ENCODE measurements around the gene PCSK2. TPM values are rescaled to one million over a fixed set of nuclear protein-coding genes. Genes with fewer than 3 reads are reported as not detected.

PCSK2 gene
- polyA plus RNA-seq, 1 donor: 0.20 TPM

DNA sequence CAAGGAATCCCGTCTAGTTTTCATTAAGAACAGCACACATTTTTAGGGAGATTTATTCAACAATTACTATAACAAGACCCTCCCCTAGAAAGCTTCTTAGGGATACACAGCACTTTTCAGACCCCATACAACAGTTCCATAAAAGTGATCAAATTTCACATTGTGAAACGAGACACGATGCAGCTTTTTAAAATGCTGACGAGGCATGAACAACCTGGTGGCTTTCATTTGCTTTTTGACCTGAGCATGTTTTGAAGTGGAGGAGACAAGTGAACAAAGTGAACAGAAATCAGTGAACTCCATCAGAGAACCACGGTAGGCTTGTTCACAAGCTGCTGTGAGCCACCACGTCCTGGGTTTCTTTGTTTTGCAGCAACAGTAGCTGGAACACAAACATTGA, 112.2 kb downstream of the PCSK2 start:
- DNase-seq (ENCODE audit: low read depth): no peak

DNA sequence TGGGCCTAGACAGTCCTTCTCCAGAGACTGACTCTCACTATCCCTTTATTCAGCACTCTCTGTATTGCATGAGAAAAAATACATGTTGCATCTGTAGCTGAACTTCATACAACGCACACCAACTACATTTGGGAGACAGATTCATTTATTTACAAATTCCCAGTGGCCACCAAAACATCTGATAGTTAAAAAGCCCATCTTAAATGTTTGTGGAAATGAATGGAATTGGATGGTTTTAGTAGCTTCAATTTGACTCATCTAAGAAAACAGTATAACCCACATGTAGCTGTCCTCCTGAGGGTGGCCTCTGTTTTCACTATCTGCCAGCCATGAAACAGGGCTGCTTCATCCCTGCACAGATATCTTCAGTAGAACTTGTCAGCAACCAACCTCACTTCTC, 116.3 kb downstream of the PCSK2 start:
- DNase-seq (ENCODE audit: low read depth): no peak

DNA sequence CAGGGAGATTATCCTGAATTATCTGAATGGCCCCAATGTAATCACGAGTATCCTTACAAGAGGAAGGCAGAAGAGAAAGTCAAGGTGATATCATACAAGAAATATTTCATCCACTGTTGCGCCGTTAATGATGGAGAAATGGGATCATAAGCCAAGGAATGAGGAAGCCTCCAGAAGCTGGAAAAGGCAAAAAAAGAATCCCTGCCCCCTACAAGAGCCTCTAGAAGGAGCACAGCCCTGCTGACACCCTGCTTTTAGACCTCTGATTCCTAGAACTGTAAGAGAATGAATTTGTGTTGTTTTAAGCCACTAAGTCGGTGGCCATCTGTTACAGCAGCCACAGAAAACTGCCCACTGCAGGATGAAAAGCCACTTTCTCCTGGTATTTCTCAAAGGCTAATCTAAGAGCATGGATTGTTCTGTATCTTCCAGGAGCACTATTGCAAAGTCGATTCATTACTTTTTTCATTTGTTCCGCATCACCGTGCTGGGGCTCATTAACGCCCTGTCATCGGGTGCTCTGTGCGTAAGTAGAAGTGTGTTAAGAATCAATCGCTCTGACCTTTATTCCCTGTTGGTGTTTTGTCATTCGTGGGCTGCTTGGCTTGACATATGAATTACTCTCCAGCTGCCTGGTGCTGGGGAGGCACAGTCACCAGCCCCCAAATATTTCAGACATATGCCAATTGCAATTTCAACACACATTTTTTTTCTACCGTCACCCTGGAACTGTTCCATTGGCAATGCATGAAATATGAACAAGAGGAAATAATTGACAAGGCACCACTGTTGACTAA, 117.0 kb downstream of the PCSK2 start:
- DNase-seq (ENCODE audit: low read depth): no peak

DNA sequence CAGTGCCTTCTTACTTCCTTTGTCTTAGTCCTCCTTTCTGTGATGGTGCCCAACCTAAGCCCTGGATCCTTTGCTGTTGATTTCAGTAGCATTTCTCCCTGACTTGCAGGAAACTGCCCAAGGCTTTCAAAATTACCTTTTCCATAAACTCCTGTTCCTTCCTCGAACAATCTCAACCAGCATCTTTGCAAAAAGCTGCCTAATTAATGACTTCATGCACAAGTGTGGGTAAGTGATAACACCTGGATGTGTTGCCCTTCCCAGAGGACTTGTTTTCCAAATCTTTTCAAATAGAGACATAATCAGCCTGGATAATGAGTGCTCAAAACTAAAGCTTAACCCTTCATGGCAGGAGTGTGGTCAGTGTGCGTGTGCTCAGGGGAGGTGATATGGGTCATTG, 118.0 kb downstream of the PCSK2 start:
- no peak for DNase-seq (ENCODE audit: low read depth)

DNA sequence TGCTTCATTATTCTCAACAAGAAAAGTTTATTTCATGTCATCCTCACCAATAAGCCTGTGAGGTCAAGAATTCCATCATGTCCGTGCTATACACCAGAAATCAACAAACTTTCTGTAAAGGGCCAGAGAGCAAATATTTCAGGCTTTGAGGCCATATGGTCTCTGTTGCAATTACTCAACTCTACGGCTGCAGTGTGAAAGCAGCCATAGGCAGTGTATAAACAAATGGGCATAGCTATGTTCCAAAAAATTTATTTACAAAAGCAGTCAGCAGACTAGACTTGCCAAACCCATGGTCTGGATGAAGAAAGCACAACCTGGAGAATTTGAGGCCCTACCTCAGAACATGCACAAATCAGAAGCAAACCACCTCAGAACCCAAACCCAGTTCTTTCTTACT, 118.5 kb downstream of the PCSK2 start:
- no peak for DNase-seq (ENCODE audit: low read depth)

DNA sequence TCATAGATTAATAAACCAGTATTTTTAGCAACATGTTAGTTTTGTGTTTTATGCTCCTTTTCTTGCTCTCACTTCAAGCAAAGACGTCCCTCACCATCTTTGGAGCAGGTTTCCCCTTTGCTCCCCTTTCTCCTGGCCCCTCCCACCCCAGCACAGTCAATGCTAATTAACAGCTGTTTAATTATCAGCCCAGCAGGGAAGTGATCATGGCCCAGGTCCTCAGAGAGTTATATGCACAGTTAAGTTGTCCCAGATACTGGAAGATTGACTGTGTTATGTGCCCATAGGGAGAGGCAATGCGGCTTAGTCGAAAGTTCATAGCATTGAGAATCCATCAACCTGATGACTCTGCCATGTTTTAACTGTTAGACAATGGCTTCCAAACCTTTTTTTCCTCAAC, 123.5 kb downstream of the PCSK2 start:
- no peak for DNase-seq (ENCODE audit: low read depth)

DNA sequence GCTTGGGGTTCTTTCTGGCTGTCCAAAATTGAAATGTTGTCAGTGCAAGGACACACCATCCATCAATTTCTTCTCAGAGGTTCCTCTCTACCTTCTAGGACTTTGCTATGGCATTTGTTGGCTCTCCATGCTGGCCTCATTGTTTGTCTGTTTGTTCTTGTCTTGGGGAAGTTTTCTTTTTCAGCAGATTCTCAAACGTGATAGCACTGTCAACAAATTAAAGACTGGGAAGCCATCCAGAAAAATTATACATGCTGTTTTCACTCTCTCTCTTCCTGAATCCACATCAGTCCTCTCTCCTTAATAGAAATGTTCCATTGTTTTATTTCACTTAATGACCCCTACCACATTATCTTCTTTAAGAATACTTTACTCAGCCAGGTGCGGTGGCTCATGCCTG, 130.4 kb downstream of the PCSK2 start:
- DNase-seq (ENCODE audit: low read depth): no peak

DNA sequence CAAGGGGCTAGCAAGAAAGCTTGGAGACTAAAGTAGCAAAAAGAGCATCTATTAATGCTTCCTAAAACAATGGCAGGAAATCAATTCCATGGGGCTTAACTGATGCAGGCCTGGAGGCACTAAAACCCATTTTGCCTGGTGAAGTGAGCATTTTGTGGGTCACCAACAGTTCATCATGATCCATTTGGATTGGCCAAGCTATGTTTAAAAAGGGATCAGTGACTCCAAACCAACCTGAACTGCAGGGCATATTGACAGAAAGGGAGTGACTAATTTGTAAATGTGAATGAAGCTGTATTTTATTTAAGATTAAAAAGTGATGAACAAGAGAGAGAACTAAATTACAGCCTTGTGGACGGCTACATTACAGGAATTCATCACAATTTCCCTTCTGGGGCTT, 132.0 kb downstream of the PCSK2 start:
- DNase-seq (ENCODE audit: low read depth): no peak

DNA sequence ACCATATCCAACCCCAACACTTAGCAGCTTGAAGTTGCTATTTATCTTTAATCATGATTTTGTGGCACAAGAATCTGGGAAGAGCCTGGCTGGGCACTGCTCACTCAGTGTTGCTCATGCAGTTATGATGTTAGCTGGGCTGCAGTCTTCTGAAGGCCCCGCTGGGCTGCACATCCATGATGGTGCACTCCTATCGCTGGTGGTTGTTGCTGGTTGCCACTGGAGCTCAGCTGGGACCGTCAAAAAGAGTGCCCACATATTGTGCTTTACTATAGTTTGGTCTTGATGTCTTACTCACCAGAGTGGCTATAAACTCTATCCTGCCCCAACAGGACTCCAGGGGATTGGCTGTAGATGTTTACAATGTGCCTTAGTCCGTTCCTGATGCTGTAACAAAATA, 137.8 kb downstream of the PCSK2 start:
- DNase-seq (ENCODE audit: low read depth): no peak

DNA sequence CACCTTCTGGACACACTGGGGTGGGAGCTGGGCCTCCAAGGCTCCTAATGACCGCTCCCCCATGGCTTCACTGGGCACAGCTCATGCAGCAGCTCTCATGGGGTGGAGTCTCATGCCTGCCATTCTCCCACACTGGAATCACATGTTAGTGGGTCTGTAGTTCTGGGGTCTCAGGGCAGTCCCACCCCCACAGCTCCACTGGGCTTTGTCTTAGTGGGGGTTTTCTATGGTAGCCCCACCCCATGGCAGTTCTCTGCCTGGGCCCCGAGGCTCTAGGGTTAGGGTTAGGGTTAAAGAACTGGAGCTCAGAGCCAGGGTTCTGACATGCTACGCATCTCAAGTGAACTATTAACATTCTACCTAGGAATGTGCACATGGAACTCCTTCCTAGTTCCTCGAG, 139.0 kb downstream of the PCSK2 start:
- DNase-seq (ENCODE audit: low read depth): no peak

DNA sequence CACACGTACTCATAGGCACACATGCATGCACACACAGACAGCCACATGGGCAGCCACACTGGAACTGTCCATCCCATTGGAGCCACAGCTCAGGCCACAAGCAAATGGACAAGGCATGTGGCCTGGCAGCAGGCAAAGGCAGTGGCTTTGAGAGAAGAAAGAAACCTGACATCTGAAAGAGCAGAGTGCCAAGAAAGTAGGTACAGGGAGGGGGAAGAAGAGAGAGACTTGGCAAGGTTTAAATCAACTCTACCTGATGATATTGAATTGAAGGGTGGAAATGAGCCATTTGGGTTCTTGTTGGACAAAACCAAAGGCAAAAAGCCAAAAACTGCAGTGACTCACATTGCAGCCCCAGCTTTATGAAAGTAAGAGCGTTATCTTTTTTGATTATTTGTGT, 142.7 kb downstream of the PCSK2 start:
- no peak for DNase-seq (ENCODE audit: low read depth)

DNA sequence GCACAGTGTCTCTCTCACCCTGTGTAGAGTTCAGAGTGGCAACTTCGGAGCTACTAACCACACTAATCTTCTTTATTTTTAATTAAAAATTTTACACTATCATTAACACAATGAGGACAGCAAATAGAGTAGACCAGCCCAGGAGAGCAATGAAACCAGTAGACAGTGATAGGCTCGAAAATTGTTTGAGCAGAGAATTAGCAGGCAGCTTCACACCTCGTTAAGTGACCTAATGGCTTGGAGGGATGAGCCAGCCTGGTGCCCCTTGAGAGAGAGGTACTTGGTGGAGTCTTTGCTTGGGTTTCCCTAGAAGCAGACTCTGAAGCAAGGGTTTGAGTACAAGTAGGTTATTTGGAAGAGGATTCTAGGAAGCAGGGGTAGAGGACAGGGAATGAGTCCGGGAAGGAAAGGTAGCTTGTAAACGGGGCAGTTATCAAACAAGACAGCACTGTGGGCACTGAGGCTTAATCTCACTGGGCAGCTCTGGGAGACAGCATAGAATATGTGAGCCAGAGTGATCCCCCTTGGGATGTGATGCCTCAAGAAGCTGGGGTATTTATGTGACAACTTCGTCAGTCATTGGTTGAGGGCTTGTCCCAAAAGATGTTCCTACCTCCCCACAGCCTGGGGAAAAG, 146.1 kb downstream of the PCSK2 start:
- no peak for DNase-seq (ENCODE audit: low read depth)

DNA sequence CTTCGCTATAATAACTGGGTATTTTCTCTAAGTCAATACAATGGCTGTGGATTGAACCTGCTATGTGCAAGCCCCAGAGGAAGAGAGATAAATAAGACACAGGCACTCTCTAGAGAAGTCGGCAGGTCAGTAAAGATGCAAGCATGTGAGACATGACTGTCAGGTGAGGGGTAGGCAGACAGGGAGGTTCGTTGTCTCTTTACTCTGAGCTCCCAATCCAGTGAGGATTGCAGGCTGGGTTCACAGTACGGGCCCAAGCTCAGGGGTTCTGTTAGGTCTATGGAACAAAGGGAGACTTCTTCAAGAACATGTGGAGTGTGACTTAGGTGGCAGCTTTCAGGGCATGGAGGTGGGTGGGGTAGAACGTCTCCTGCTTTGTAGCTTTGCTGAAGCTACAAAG, 147.2 kb downstream of the PCSK2 start:
- no peak for DNase-seq (ENCODE audit: low read depth)

DNA sequence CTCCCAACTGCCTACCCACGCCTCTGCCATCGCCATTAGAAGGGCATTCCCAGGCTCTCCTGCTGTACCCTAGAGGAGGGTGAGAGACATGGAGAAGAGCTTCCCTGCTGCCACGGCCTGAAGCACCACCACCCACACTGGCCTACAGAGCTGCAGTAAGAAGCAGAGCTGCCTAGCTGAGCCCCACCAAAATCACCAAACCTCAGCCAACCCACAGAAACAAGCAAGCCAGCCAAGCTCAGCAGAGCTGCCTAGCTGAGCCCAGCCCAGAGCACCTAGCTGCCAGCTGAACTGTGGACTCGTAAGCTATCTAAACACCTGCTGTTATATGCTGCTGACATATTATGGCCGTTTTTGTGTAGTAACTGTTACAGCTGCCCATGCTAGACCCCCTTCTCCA, 149.2 kb downstream of the PCSK2 start:
- no peak for DNase-seq (ENCODE audit: low read depth)

DNA sequence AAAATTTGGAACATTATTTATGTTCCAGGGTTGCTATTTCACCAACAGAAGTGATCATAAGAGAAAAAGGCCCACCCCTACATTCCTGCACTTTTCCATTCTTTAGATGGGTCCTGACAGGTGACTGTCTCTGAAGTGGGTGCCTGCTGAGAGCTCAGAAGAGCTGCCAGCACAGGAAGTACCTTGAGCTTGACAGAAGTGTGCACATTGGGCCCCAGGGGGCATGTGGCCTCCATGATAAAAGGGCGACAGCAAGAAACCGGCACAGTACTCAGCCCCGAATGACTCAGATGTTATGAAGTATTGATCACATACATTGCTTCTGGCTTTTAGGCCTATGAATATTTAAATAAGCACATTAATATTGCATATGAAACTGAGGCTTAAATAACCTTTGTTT, 150.4 kb downstream of the PCSK2 start:
- DNase-seq (ENCODE audit: low read depth): no peak

DNA sequence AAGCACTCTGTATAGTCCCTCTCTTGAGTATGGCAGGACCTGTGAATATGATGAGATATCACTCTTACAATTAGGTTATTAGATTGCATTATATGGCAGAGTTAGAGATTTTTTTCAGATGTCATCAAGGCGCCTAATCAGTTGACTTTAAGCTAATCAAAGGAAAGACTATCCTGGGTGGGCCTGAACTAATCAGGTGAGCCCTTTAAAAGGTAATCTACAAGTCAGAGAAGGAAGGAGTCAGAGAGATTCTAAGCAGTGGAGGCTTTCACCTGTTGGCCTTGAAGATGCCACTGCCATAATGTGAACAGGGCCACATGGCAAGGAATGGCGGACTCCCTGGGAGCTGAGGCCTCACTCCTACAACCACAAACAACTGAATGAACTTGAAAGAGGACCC, 152.8 kb downstream of the PCSK2 start:
- no peak for DNase-seq (ENCODE audit: low read depth)

DNA sequence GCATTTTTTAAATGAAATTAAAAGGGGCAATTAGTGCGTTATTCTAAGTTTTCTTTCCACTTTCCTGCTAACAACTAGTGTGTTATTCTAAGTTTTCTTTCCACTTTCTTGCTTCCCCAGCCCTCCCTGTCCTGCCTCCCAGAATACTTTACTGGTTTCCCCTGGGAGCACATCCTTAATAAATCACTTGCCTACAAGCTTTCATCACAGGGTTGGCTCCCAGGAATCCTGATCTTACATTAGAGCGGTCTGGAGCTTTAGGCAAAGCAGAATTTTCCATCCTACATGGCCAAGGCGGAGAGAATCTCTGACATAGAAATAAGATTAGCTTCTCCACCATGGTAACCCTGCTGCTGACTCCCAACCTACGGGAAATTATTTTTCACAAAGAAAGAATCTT, 154.0 kb downstream of the PCSK2 start:
- no peak for DNase-seq (ENCODE audit: low read depth)

DNA sequence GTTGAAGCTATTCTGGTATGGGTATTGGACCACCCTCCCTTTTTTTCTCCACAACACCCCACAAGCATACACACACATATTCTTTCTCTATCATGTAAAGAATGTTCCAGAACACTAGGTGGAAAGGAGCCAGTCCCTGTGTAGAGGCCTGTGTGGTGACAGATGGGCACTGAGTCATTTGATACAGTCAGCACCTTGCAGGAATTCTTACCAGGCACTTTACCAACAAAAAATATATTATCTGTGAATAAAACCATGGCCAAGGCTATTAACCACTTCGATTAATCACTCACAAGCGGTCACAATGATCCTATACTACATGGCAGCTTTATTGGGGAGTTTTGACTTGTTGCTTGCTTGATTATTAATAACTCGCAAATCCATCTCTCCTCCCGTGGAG, 154.9 kb downstream of the PCSK2 start:
- no peak for DNase-seq (ENCODE audit: low read depth)

DNA sequence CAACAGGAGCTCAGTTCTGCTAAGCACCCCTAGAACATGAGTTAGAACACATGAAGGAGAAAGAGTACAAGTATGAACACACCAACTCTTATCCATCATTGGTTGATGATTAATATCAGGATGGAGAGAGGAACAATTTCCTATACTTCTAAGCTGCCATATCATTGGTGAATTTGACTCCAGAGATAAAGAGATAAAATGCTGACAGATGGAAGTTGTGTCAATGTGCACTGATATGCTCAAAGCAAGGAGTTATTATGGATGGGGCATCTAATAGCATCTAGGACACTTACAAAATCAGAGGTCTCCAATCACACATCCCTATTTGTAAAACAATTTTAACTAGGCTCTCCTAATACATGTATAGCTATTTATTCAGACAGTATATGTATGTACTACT, 159.0 kb downstream of the PCSK2 start:
- DNase-seq (ENCODE audit: low read depth): no peak

DNA sequence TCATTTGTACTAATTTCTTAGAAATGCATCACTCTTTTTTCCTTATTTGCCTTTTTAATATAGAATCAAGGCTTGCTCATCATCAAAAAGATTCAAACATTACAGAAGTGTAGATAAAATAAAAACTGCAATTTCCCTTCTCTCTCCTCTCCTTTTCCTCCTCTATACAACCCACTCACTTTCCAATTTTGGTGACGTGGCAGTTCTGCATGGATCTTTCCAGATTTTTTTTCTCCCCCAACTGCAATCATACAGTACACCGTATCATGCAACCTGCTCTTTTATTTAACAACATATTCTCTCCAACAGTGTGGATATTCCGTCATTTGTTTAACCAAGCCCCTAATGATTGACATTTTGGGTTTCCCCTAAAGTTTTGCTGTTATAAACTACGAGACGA, 163.8 kb downstream of the PCSK2 start:
- DNase-seq (ENCODE audit: low read depth): no peak

DNA sequence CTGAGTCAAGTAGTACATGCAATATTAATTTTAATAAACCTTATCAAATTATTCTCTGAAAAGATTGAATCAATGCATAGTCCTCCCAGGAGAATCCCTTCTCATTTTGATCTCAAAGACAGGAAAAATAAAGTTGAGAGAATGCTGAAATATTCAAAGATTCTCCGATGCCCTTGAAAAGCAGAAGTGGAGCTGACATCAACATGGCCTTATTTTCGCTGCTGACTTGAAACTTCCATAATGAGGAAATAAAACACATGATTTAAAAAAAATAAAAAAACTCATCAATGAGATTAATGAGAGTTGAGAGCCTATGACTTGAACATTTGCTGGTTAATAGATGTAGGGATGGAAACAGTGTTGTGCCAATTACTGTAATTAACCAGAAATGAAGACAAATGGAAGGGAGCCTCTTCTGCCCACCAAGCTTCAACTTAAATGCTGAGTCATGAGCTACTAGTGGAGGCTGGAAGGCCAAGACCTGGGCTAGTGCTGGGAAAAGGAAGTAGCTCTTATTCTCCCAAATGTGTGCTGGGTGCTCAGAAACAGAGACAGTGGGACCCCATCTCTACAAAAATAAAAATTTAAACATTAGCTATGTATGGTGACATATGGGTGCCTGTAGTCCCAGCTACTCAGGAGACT, 164.4 kb downstream of the PCSK2 start:
- no peak for DNase-seq (ENCODE audit: low read depth)

DNA sequence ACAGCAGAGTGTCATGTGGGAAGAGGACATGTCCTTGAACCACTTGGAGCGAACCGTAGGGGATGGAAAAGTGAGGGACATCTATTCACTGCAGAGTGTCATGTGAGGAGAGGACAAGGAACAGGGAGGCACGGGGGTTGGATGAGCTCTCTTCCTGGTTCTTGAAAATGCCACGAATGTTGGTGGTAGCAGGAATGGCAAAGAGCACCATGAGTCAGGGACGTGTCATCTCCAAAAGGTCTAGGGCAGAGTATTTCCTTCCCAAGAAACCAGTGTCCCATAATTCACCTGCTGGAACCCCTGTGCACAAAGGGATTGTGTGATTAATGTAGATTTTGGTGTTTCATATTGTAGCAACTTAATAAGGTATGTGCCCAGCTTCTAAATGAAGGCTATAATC, 167.6 kb downstream of the PCSK2 start:
- no peak for DNase-seq (ENCODE audit: low read depth)

DNA sequence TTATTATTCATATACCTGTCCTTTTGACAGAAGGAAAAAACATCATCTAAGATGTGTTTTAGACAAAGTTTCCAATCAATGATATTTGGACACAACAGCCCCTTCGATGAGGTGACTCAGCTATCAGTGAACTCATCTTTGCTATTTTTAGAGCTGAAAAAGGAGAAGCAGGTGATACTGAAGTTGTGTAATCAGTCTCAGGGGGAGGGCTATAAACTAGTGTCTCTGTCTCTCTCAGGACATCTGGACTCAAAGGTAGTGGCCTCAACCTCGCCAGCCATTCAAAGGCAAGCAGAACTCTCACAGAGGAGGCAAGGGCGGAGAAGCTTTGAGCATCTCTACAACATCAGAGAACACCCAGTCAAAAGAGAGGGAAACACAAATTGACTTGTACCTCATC, 168.9 kb downstream of the PCSK2 start:
- DNase-seq (ENCODE audit: low read depth): no peak

All from forelimb muscle (tissue), 1 donor.